NCI-H446 (cell line): Measurements from ENCODE around the gene ZFYVE28.

ENCODE experiments used
- DNase-seq, 2 experiments: peaks; one replicate each; lab custom pipeline; 2025; lab: John Stamatoyannopoulos, UW

ZFYVE28 gene

GRCh38 chr4:2366252-2367192, 51.9 kb downstream of the ZFYVE28 start:
- DNase-seq: no peak

GRCh38 chr4:2365913-2366210, 52.6 kb downstream of the ZFYVE28 start:
- no peak for DNase-seq

GRCh38 chr4:2365054-2365912, 53.2 kb downstream of the ZFYVE28 start:
- DNase-seq: no peak

GRCh38 chr4:2364654-2365053, 53.8 kb downstream of the ZFYVE28 start:
- no peak for DNase-seq

GRCh38 chr4:2363951-2364653, 54.3 kb downstream of the ZFYVE28 start:
- no peak for DNase-seq

GRCh38 chr4:2363056-2363721, 55.3 kb downstream of the ZFYVE28 start:
- DNase-seq: no peak

- DNase-seq: no peak
Observed at GRCh38 chr4:2362266-2363055, 56.0 kb downstream of the ZFYVE28 start.

- no peak for DNase-seq
Observed at GRCh38 chr4:2361366-2362265, 56.8 kb downstream of the ZFYVE28 start.

- DNase-seq: no peak
Observed at GRCh38 chr4:2360396-2360730, 58.1 kb downstream of the ZFYVE28 start.

GRCh38 chr4:2359591-2360395, 58.7 kb downstream of the ZFYVE28 start:
- DNase-seq: no peak

- DNase-seq: no peak
Observed at GRCh38 chr4:2357821-2358745, 60.4 kb downstream of the ZFYVE28 start.

GRCh38 chr4:2356123-2357069, 62.0 kb downstream of the ZFYVE28 start:
- no peak for DNase-seq

- DNase-seq: no peak
Observed at GRCh38 chr4:2354760-2355159, 63.7 kb downstream of the ZFYVE28 start.

- DNase-seq: no peak
Observed at GRCh38 chr4:2354118-2354517, 64.3 kb downstream of the ZFYVE28 start.

GRCh38 chr4:2353222-2354107, 65.0 kb downstream of the ZFYVE28 start:
- peak; percentile 12 to 57 for DNase-seq

- DNase-seq: no peak
Observed at GRCh38 chr4:2352729-2353221, 65.7 kb downstream of the ZFYVE28 start.
